WTC11 (cell line): ENCODE data around the gene NDST4.

Source experiments
- E2F5 ChIP-seq: sonication (generic); formaldehyde crosslinking; IDR thresholded peaks from 2 replicates; pipeline ENCODE4 v1.8.1; 2022; ENCODE audit warnings: mild to moderate bottlenecking, moderate library complexity, missing genetic modification reagents
- TEAD4 ChIP-seq: sonication (generic); formaldehyde crosslinking; IDR thresholded peaks from 2 replicates; pipeline ENCODE4 v1.8.0; 2022; ENCODE audit warnings: mild to moderate bottlenecking, missing genetic modification reagents

DNA sequence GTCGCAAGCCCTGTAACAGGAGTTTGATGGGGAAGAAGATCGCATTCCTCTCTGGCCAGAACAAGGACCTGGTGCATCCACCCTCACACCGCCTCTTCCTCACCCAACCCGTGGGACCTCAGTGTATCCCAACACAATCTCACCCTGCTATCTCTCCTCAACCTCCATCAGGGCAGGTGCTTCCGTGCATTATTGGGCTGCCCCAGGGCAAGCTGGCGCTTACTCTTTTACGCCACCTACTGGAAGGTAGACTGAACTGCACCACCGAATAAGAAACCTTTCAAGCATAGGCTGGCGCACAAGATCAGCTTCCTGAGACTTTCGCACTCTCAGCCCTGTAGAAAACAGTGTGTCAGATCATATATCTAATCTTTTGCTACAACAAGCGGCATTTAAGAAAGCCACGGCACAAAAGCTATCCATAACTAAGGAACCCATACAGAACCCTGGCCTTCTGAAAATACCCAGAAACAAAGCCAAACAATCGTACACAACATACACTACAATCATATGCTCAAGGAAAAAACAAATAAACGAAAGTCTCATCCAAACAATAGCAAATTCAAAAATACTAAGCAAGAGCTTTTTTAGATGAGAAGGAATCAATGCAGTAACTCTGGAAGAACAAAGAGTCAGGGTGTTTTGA lies 305.5 kb downstream of the NDST4 start:
- TF ChIP-seq TEAD4 (CRISPR knock-in tag), result no peak
- TF ChIP-seq E2F5 (CRISPR knock-in tag), result no peak
